Stimulated activated CD4-positive, alpha-beta T cell treated with anti-CD3 and anti-CD28 coated beads, Interleukin-15, amount 100 ng/mL, for 48 hours (primary cell): ENCODE measurements around the gene PCDHGA1.

Experiments
- DNase-seq, 2 donors: peaks; one replicate each; pipeline ENCODE4 v3.0.0-alpha.2; 2020; ENCODE audit warnings: low read depth in 2 of 2

PCDHGA1 gene

GRCh38 chr5:141490771-141491170 is 160.5 kb downstream of the PCDHGA1 start:
- no peak for DNase-seq

DNA sequence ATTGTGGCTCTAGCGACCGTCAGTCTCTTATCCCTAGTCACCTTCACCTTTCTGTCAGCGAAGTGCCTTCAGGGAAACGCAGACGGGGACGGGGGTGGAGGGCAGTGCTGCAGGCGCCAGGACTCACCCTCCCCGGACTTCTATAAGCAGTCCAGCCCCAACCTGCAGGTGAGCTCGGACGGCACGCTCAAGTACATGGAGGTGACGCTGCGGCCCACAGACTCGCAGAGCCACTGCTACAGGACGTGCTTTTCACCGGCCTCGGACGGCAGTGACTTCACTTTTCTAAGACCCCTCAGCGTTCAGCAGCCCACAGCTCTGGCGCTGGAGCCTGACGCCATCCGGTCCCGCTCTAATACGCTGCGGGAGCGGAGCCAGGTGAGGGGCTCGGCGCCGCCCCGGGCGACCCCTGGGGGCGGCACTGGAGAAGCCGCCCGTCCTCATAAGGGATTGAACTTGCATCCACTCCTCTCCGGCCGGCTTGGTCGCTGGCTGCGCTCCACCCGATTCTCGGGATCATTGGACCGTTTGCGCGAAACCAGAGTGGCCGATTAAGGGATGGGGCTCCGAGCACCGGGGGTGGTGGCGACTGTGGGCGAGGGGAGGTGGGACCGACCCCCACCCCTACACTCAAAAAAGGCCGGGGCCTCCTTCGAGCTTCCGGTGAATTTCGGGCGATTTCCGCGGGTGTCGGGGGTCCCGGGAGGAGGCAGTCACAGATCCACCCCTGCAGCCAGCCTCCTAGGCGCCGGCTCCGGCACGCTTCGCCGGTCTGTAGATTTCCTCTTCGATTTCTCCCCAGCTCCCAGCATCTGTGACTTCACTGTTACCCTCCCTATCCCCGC is 161.2 kb downstream of the PCDHGA1 start:
- DNase-seq: no peak

- DNase-seq: no peak
Measured at GRCh38 chr5:141492168-141492885, 162.0 kb downstream of the PCDHGA1 start.

DNA sequence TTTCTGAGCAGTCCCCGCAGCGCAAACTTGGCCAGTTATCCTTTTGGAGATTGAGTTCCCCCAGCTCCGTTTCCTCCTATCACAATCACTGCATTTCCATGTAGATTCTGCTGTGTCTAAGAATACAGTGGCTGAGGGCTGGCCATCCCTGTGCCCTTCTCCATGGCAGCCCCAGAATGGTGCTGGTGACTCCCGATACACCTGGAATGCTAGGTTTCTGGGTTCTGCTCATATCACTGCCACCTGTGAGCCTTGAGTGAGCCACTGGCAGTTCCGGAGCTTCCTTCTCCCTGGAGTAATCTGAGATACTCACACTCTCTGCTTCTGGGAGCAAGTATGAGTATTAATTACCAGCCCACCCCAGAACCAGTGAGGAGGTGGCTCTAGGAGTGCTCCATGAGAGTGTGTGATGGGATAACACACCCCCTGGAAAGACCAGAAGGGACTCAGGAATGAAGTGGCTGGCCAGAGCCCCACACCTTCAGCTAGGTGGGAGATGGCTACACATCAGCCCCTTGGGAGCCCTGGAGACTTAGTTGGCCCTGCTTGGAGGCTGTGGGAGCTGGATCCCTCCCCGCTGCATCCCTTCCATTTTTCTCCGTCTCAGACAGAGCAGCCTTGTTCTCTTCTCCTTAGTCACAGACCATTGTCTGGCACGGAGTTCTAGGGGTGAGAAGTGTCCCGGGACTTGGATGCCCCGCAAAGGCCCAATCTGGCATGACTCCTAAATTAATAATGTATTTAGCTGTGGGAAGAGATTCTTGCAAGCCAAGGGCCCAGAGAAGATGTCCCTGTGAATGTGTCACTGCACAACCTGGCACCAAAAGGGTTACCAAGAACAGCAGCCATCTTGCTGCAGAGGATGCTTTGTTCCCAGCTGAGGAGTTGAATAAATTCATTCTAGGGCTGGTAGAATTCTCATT is 163.4 kb downstream of the PCDHGA1 start:
- DNase-seq: no peak

DNA sequence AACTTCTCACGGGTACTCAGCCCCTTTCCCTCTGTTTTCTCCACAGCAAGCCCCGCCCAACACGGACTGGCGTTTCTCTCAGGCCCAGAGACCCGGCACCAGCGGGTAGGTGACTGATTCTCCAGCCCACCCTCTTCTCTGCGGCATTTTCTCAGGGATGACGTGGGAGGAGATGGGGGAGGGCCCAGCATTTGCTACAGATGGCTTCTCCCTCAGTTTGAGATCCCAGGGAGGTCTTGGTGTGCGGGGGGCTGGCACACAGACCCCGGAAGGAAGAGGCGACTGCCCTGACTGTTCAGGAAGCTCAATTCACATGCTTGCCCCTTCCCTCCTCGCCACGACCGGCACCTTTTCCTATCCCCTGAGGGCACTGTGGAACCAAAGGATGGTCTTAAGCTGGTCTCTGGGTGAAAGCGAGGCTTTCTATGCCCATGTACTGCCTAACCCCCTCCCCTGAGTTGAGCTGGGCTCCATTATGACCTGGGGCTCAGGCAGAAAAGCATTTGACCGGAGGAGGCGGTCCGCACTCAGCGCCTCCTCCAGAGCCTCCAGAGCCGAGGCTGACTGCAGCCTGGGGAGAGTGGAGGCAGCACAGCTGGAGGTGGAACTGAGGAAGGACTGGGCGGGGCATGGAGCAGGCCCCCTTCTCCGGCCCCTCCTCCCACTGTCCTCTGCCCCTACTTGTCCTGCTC is 164.6 kb downstream of the PCDHGA1 start:
- DNase-seq: no peak

- DNase-seq: no peak
Measured at GRCh38 chr5:141495453-141495811, 165.1 kb downstream of the PCDHGA1 start.

DNA sequence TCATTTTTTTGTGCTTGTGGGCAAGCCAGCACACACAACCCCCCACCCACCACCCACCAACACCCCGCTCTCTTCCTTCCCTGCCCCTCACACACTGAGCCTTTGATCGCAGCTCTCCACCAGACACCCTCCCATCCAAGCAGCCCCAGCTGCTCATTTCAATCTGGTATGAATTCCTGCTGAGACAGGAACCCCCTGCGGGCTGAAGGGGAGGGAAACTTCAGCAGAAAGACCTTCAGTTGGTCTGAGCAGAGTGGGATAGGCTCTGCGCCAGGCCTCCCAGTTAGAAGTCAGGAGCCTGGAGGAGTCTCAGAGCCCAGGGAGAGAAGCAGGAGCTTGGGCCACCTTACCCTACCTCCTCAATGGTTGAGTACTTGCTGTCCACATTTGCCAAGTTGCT is 165.7 kb downstream of the PCDHGA1 start:
- no peak for DNase-seq

GRCh38 chr5:141501761-141502160 is 171.4 kb downstream of the PCDHGA1 start:
- no peak for DNase-seq

GRCh38 chr5:141503681-141504080 is 173.4 kb downstream of the PCDHGA1 start:
- DNase-seq: no peak

DNA sequence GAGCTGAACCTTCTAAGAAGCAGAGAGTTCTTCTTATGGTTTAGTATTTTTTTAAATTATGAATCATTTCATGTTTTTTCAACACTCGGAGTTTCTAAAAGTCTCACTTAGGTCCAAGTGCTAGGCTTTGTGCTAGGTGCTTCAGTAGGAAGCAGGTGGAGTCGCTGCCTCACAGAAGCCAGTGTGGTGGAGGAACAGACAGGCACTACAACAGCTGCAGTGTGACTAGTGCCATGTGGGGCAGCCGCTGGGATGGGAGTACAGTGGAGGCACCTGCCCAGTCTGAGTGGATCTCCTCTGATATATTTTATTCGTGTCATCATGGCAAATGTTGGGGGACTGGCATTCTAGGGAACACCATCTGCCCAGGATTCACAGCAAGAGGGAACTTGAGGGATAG is 173.9 kb downstream of the PCDHGA1 start:
- no peak for DNase-seq

- DNase-seq: no peak
Measured at GRCh38 chr5:141506381-141507155, 176.3 kb downstream of the PCDHGA1 start.

DNA sequence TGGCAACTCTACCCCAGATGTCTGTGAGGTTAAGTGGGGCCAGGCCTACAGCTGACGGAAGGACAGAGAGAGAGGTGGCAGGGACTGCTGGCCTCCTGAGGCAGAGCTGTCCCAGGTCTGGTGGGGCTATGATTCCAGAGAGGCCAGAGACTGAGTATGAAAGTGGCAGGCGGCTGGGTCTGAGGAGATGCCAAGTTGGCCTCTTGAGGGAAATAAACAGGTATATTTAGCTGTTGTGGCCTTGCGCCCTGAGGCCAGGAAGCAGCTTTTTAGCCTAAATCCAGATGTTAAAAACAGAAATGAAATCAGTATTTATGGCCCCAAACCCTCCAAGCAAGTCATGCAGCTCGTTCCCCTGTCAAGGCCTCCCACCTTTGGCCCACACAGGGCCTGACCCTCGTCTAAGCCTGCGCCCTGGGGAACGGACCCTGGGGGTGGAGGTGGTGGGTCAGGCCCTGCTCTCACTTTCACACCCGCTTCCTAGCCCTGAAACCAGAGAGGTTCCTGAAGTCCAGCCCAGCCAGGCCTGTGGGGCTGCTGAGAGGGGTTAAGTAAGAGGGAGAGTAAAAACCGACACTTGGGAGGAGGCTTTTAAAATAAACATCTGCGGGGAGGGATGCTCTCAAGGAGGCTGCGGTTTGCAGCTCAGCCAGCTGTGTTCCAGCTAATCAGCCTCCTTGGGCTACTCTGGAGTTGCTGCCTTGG is 177.2 kb downstream of the PCDHGA1 start:
- DNase-seq: no peak

DNA sequence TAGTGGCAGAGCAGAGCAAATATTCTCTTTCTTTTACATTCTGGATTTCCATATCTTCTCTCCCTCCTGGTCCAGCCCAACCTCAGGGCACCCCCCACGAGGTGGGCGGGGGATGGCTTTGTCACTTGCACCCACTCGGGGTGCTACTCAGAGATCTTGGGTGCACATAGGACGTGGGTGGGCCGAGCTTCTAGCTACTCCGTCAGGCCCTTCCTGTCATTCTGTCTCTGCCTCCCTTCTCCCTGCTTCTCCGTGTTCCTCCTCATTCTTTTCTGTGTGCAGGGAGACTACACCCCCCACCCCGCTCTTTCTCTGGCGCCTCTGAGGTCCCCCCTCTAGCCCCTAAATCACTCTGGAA is 178.1 kb downstream of the PCDHGA1 start:
- no peak for DNase-seq

DNA sequence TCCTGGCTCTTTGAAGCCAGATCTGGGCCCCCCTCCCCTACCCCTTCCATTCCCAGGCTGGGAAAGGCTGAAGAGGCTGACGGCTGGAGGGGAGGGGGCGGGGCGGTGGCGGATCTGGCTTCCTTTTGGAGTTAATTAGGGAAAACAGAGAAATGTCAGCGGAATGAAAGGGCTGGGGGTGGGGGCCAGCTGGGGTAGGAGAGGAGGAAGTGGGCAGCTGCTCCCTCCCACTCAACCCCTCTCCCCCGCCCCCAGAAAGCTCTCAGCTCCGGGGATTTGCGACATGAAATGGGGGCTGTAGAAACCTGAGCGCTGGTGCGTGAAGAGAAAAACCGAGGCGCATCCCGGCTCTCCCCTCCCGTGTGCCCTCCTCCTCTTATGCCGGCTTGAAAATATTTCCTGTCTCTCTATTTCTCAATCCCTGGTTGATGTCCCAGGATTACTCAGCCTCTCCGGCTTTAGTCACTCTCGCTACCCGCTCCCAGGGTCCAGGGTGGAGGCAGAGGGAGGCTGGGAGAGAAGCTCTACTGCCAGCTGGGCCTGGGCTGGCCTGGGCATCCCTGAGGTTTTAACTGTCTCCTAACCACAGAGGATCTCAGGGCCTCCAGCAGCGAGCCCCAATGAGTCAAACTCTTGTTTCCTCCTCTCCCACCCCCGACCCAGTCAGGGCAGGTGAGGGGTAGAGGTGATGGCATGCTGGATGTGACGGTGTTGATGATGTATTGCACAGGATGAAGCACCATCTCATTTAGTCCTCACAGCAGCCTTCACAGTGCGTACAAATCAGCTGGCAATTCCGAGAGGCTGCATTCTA is 178.7 kb downstream of the PCDHGA1 start:
- DNase-seq: no peak

GRCh38 chr5:141510160-141510559 is 179.8 kb downstream of the PCDHGA1 start:
- no peak for DNase-seq

DNA sequence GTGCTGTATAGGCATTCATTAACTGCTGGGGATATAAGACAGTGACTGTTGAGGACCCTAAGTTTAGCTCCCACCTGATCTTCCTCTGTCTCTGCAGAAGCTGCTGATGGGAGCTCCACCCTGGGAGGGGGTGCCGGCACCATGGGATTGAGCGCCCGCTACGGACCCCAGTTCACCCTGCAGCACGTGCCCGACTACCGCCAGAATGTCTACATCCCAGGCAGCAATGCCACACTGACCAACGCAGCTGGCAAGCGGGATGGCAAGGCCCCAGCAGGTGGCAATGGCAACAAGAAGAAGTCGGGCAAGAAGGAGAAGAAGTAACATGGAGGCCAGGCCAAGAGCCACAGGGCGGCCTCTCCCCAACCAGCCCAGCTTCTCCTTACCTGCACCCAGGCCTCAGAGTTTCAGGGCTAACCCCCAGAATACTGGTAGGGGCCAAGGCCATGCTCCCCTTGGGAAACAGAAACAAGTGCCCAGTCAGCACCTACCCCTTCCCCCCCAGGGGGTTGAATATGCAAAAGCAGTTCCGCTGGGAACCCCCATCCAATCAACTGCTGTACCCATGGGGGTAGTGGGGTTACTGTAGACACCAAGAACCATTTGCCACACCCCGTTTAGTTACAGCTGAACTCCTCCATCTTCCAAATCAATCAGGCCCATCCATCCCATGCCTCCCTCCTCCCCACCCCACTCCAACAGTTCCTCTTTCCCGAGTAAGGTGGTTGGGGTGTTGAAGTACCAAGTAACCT is 180.7 kb downstream of the PCDHGA1 start:
- no peak for DNase-seq

DNA sequence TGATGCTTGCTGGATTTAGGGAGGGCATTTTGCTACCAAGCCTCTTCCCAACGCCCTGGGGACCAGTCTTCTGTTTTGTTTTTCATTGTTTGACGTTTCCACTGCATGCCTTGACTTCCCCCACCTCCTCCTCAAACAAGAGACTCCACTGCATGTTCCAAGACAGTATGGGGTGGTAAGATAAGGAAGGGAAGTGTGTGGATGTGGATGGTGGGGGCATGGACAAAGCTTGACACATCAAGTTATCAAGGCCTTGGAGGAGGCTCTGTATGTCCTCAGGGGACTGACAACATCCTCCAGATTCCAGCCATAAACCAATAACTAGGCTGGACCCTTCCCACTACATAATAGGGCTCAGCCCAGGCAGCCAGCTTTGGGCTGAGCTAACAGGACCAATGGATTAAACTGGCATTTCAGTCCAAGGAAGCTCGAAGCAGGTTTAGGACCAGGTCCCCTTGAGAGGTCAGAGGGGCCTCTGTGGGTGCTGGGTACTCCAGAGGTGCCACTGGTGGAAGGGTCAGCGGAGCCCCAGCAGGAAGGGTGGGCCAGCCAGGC is 181.5 kb downstream of the PCDHGA1 start:
- DNase-seq: no peak

DNA sequence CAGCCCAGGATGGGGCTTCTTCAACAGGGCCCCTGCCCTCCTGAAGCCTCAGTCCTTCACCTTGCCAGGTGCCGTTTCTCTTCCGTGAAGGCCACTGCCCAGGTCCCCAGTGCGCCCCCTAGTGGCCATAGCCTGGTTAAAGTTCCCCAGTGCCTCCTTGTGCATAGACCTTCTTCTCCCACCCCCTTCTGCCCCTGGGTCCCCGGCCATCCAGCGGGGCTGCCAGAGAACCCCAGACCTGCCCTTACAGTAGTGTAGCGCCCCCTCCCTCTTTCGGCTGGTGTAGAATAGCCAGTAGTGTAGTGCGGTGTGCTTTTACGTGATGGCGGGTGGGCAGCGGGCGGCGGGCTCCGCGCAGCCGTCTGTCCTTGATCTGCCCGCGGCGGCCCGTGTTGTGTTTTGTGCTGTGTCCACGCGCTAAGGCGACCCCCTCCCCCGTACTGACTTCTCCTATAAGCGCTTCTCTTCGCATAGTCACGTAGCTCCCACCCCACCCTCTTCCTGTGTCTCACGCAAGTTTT is 182.1 kb downstream of the PCDHGA1 start:
- DNase-seq: peak; percentile 76 to 87
